GM18498 (cell line): Measurements from ENCODE around the gene SERINC5.

Experiments
- ATAC-seq: cut with Tn5 transposase; IDR thresholded peaks from one replicate; pipeline ENCODE4 v1.9.1; 2021; ENCODE audit warnings: mild to moderate bottlenecking, moderate library complexity; ENCODE audit not compliant: unreplicated experiment

SERINC5 gene

GRCh38 chr5:80230269-80230992 lies 25.4 kb downstream of the SERINC5 start:
- ATAC-seq = no peak

- ATAC-seq = no peak
Measured at GRCh38 chr5:80229902-80230255, 26.0 kb downstream of the SERINC5 start.

- no peak for ATAC-seq
Measured at GRCh38 chr5:80227979-80228596, 27.8 kb downstream of the SERINC5 start.

- no peak for ATAC-seq
Measured at GRCh38 chr5:80225934-80226326, 29.9 kb downstream of the SERINC5 start.

- no peak for ATAC-seq
Measured at GRCh38 chr5:80225189-80225933, 30.5 kb downstream of the SERINC5 start.

- ATAC-seq = no peak
Measured at GRCh38 chr5:80223561-80223960, 32.3 kb downstream of the SERINC5 start.

- ATAC-seq = no peak
Measured at GRCh38 chr5:80220245-80220897, 35.5 kb downstream of the SERINC5 start.

- ATAC-seq = no peak
Measured at GRCh38 chr5:80219391-80219790, 36.5 kb downstream of the SERINC5 start.

- no peak for ATAC-seq
Measured at GRCh38 chr5:80217667-80218066, 38.2 kb downstream of the SERINC5 start.

GRCh38 chr5:80216753-80217596 lies 38.9 kb downstream of the SERINC5 start:
- ATAC-seq = no peak

- no peak for ATAC-seq
Measured at GRCh38 chr5:80216096-80216495, 39.8 kb downstream of the SERINC5 start.

- ATAC-seq = no peak
Measured at GRCh38 chr5:80215523-80215922, 40.3 kb downstream of the SERINC5 start.

- no peak for ATAC-seq
Measured at GRCh38 chr5:80213466-80213865, 42.4 kb downstream of the SERINC5 start.

GRCh38 chr5:80212171-80212667 lies 43.6 kb downstream of the SERINC5 start:
- no peak for ATAC-seq

GRCh38 chr5:80211327-80211726 lies 44.5 kb downstream of the SERINC5 start:
- no peak for ATAC-seq

GRCh38 chr5:80210014-80210413 lies 45.8 kb downstream of the SERINC5 start:
- no peak for ATAC-seq

- ATAC-seq = no peak
Measured at GRCh38 chr5:80208381-80208780, 47.5 kb downstream of the SERINC5 start.

- no peak for ATAC-seq
Measured at GRCh38 chr5:80207832-80208231, 48.0 kb downstream of the SERINC5 start.

- ATAC-seq = no peak
Measured at GRCh38 chr5:80206282-80206681, 49.6 kb downstream of the SERINC5 start.

GRCh38 chr5:80205846-80206245 lies 50.0 kb downstream of the SERINC5 start:
- ATAC-seq = no peak
